ENCODE data around the gene NPFF. TPM values are rescaled to one million over a fixed set of nuclear protein-coding genes. Genes with fewer than 3 reads are reported as not detected.

The NPFF gene
- total and polyA plus RNA-seq, 2 donors, result not detected

DNA sequence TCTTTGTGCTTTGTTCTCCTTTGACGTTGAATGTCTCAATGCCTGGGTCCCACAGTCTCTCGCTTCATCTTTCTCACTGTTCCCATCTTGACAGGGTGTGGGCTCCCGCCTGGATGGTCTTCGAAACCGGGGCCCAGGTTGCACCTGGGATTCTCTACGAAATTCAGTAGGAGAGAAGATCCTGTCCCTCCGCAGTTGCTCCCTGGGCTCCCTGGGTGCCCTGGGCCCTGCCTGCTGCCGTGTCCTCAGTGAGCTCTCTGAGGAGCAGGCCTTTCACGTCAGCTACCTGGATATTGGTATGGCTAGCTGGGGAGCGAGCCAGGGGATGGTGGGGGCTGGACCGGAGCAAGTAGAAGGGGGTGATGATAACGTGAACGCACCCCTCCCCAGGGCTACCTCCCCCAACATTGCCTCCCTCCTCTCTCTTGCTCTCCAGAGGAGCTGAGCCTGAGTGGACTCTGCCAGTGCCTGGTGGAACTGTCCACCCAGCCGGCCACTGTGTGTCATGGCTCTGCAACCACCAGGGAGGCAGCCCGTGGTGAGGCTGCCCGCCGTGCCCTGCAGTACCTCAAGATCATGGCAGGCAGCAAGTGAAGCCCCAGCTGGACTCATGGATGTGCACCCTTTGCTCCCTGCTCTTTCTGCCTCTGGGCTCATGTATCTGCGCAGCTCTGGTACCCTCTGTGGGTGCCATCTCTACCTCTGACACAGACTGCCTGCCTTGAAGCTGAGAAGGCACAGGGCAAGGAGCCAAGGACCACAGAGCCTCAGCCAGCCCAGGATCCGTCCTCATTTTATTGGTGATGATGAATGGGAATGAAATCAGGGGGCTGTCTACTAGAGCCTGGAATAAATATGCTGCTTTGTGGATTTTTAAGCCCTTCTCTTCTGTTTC lies 1.5 kb downstream of the NPFF start:
- Histone ChIP-seq H3K36me3 (ENCODE audit: insufficient read depth) (no peaks in the 10 kb centered on the region), H3K27ac (ENCODE audit: low read depth) (no peak overlapping the region), H3K4me1 (ENCODE audit: insufficient read depth) (no peaks in the 10 kb centered on the region), H3K4me3 (ENCODE audit: low read depth, low read length) (no peak overlapping the region)
- DNase-seq (ENCODE audit: extremely low spot score), result no peak
- WGBS, result 76% methylated on average over 19 of the region's 19 CpGs

DNA sequence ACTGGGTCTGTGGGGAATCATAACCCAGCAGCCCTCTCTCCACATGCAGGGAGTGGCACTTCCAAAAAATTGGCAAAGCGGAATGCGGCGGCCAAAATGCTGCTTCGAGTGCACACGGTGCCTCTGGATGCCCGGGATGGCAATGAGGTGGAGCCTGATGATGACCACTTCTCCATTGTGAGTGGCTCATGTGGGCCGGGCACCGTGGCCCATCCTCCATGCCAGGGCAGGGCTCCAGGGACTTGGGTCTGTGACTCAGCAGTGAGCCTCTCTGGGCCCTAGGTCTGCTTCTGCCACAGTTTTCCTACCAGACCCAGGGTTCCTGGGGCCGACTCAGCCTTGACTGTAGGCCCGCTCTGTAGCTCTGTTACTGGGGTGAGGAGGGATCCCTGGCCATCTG lies 2.2 kb downstream of the NPFF start:
- Histone ChIP-seq H3K4me3 (ENCODE audit: low read depth, low read length) (no peak overlapping the region), H3K36me3 (ENCODE audit: insufficient read depth) (no peaks in the 10 kb centered on the region), H3K27ac (ENCODE audit: low read depth) (no peak overlapping the region), H3K4me1 (ENCODE audit: insufficient read depth) (no peaks in the 10 kb centered on the region)
- no peak for DNase-seq (ENCODE audit: extremely low spot score)
- 85% methylated on average over 10 of the region's 10 CpGs for WGBS

- H3K27ac ChIP-seq (ENCODE audit: low read depth), result no peak overlapping the region
- WGBS, result 78% methylated on average over 14 of the region's 14 CpGs
- no peaks in the 10 kb centered on the region for H3K4me1 ChIP-seq (ENCODE audit: insufficient read depth)
- H3K36me3 ChIP-seq (ENCODE audit: insufficient read depth), result no peaks in the 10 kb centered on the region
- no peak for DNase-seq (ENCODE audit: extremely low spot score)
- H3K4me3 ChIP-seq (ENCODE audit: low read depth, low read length), result no peak overlapping the region
These were observed 3.0 kb downstream of the NPFF start for GRCh38 chr12:53504004-53504920.

GRCh38 chr12:53502983-53503728 lies 4.1 kb downstream of the NPFF start:
- no peaks in the 10 kb centered on the region for H3K4me1 ChIP-seq (ENCODE audit: insufficient read depth)
- H3K27ac ChIP-seq (ENCODE audit: low read depth), result no peak overlapping the region
- 85% methylated on average over 10 of the region's 10 CpGs for WGBS
- no peak overlapping the region for H3K4me3 ChIP-seq (ENCODE audit: low read depth, low read length)
- no peaks in the 10 kb centered on the region for H3K36me3 ChIP-seq (ENCODE audit: insufficient read depth)
- DNase-seq (ENCODE audit: extremely low spot score), result no peak

GRCh38 chr12:53502331-53502730 lies 5.0 kb downstream of the NPFF start:
- Histone ChIP-seq H3K4me3 (ENCODE audit: low read depth, low read length) (no peak overlapping the region), H3K27ac (ENCODE audit: low read depth) (no peak overlapping the region), H3K4me1 (ENCODE audit: insufficient read depth) (no peaks in the 10 kb centered on the region), H3K36me3 (ENCODE audit: insufficient read depth) (no peaks in the 10 kb centered on the region)
- DNase-seq (ENCODE audit: extremely low spot score), result no peak
- WGBS, result 66% methylated on average over 9 of the region's 9 CpGs

DNA sequence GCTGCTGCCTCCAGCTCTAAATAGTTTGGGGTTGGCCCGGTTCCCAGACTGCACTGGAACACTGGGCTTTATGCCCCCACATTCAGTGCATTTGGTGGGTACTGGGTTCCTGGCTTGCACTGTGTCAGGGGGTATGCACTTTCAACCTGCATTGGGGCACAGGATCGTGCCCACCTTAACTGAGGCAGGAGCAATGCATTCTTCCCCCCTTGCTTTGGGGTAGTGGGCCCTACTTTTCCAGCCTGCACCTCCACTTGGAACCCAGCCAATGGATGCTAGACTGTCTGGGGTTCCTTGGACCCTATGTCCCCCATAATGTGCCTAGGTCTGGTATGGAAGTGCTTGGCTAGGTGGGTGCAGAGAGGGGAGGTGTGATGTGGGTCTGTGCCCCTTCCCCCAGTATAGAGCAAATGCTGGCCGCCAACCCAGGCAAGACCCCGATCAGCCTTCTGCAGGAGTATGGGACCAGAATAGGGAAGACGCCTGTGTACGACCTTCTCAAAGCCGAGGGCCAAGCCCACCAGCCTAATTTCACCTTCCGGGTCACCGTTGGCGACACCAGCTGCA lies 5.6 kb downstream of the NPFF start:
- Histone ChIP-seq H3K27ac (ENCODE audit: low read depth) (no peak overlapping the region), H3K4me3 (ENCODE audit: low read depth, low read length) (peak overlapping the region; percentile 44), H3K36me3 (ENCODE audit: insufficient read depth) (no peaks in the 10 kb centered on the region), H3K4me1 (ENCODE audit: insufficient read depth) (no peaks in the 10 kb centered on the region)
- no peak for DNase-seq (ENCODE audit: extremely low spot score)
- 71% methylated on average over 10 of the region's 10 CpGs for WGBS

DNA sequence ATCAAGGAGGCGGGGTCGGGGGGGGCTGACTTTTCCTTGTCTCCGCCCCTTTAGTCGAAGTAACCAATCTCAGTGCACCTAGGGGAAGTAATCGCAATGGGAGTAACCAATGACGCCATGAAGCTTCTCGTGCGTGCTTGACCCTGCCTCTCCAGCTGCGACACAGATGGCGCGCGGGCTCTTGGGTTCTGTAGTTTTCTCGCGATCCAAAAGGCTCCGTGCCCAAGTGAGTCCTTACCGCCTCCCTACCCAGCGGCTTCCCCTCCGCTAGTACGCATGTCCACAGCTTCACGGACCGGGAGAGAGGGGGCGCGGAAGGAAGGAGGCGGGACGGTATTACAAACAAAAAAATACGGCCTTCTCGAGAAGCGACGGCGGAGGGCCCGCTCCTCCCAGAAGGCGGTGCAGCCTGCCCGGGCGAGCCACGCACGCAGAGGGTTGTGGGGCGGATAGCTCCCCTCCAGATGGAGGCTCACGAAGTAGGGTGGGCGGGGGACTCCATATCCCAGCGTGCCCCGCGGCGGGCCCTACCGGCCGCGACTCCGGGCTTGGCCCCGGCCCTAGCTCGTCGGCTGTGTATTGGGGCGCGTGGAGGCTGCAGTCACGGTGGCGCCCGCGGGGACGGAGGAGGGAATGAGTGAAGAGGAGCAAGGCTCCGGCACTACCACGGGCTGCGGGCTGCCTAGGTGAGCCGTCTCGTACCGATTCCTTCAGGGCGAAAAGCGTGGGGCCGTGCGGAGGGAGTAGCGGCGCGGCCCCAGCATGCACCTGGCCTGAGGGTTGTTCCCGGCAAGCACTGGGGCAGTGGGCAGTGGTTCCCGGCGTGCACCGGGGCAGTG lies 6.3 kb downstream of the NPFF start, which contains the start of gene TARBP2:
Gene TARBP2 (plus strand): TSS at position 508 of the 839 bp plus-strand sequence. CDS start 126 bp downstream, at position 634.
- DNase-seq (ENCODE audit: extremely low spot score), result peak; percentile 100
- Histone ChIP-seq H3K4me3 (ENCODE audit: low read depth, low read length) (peak within 1 kb of the TSS; percentile 54), H3K36me3 (ENCODE audit: insufficient read depth) (no peaks in the 10 kb centered on the region), H3K4me1 (ENCODE audit: insufficient read depth) (no peaks in the 10 kb centered on the region), H3K27ac (ENCODE audit: low read depth) (peak within 1 kb of the TSS; percentile 96)
- WGBS, result under 1% methylated on average over 74 of the region's 74 CpGs

DNA sequence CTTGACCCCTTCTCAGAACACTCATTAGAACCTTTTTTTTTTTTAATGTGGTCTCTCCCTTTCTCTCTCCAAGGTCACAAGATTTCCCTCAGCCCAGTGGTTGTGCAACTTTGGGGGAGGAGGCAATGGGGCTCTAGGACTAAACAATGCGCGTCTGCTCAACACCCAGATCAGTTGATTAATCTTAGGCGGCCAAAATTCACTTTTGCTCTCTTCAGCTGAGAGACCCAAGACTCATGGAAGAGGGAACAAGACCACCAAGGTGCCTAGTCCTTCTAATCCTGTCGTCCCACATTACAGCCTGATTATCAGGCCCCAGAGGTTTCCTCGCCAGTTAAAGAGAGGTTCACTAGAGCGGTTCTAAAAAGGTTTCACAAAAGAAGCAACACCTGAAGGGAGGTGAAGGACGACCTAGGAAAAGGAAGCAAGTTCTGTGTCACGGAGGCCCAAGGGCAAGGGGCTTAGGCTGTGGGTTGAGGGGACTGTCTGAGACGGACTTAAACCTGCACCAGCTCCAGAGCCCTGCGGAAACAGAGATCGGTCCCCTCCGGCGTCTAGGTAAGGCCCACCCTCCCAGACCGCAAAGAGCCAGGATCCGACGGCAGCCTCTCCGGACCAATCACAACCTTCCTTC lies 7.0 kb downstream of the NPFF start:
- H3K4me3 ChIP-seq (ENCODE audit: low read depth, low read length), result peak overlapping the region; percentile 54
- WGBS, result 3% methylated on average over 17 of the region's 17 CpGs
- H3K36me3 ChIP-seq (ENCODE audit: insufficient read depth), result no peaks in the 10 kb centered on the region
- H3K4me1 ChIP-seq (ENCODE audit: insufficient read depth), result no peaks in the 10 kb centered on the region
- no peak for DNase-seq (ENCODE audit: extremely low spot score)
- H3K27ac ChIP-seq (ENCODE audit: low read depth), result peak overlapping the region; percentile 94

DNA sequence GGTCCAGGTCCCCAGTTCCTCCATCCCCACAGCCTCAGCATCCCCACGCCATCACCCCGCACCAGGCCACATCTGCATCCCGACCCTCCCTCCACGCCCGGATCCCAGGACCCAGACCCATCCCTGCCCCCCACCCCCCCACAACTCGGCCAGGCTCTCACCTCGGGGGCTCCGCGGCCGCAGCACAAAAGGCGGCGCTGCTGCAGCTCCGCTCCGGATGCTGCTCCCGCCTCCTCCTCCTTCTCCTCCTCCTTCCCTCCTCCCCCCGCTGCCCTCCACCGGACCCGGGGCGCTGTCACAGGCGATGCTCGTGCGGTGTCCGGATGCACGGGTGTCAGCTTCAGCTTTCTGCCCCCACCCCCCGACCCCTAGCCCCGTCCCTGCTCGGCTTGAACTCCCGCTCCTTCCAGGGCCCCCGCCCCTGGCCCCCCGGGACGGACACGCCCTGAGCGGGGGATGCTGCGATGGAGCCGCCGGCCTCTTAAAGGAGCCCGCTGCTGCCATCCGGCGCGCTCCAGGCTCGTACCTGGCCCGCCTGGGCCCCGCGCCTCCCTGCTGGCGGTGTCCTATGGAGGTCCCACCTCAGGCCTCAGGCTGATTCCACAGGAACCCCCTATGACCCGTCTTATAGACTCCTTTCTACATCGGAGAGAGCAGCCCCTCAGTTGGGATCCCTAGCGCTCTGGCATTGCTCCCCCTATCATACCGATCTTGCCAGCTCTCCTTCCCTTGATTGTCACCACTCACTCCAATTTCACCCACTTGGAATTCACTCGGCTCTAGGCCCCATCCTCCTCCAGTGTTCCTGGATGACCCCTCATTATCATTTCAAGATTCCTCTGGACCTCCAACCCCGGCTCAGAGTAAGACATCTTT lies 7.8 kb downstream of the NPFF start, which contains the start of gene MAP3K12:
Gene MAP3K12 (minus strand): TSS at position 193 of the 876 bp plus-strand sequence. CDS start 12,067 bp downstream, outside the sequence.
- DNase-seq (ENCODE audit: extremely low spot score), result no peak
- H3K4me3 ChIP-seq (ENCODE audit: low read depth, low read length), result peak within 1 kb of the TSS; percentile 54
- no peaks in the 10 kb centered on the region for H3K4me1 ChIP-seq (ENCODE audit: insufficient read depth)
- under 1% methylated on average over 51 of the region's 51 CpGs for WGBS
- peak within 1 kb of the TSS; percentile 94 for H3K27ac ChIP-seq (ENCODE audit: low read depth)
- no peaks in the 10 kb centered on the region for H3K36me3 ChIP-seq (ENCODE audit: insufficient read depth)

DNA sequence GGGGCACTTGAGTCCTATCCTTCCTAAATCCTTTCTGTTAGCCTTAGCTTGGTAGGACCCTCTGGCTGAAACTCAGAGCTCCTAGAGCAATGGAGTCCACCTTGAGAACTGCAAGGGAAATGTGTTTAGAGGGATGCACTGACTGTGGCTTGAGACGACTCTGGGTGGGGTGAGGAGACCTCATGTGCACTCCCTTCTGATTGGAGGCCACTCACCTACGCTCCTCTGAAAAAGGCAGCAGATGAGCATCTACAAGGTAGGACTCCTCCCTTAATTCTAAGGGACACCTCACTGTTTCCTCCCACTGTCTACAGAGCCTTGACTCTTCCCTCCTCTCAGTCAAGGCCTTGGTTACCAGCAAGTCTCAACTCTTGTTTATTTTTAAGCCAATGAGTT lies 9.1 kb downstream of the NPFF start:
- Histone ChIP-seq H3K4me3 (ENCODE audit: low read depth, low read length) (no peak overlapping the region), H3K4me1 (ENCODE audit: insufficient read depth) (no peaks in the 10 kb centered on the region)

GRCh38 chr12:53497461-53497860 lies 9.8 kb downstream of the NPFF start:
- 91% methylated on average over 3 of the region's 3 CpGs for WGBS
- no peaks in the 10 kb centered on the region for H3K4me1 ChIP-seq (ENCODE audit: insufficient read depth)
- H3K4me3 ChIP-seq (ENCODE audit: low read depth, low read length), result no peak overlapping the region
- no peak for DNase-seq (ENCODE audit: extremely low spot score)
- no peak overlapping the region for H3K27ac ChIP-seq (ENCODE audit: low read depth)
- H3K36me3 ChIP-seq (ENCODE audit: insufficient read depth), result no peaks in the 10 kb centered on the region

More for the DNA sequence above, 9.1 kb downstream of the NPFF start:
- Histone ChIP-seq H3K36me3 (ENCODE audit: insufficient read depth) (no peaks in the 10 kb centered on the region), H3K27ac (ENCODE audit: low read depth) (no peak overlapping the region)
- 74% methylated on average over 2 of the region's 2 CpGs for WGBS
- DNase-seq (ENCODE audit: extremely low spot score), result no peak
